ENCODE results near the gene NHSL1. TPM values are rescaled to one million over a fixed set of nuclear protein-coding genes. Genes with fewer than 3 reads are reported as not detected.

Gene NHSL1
- total RNA-seq, 1 experiment from 2014 or later, result 41.9 TPM

- TF ChIP-seq CTCF (IDR thresholded peaks at IDR 0.05; ENCODE audit: insufficient read depth in 1 of 2, low read depth in 1 of 2, low read length in 1 of 2, severe bottlenecking in 1 of 2, unreplicated experiment in 1 of 2), result no peak
- Mint-ChIP-seq H3K36me3 (ENCODE audit: insufficient read depth, unreplicated experiment) (peaks cover 44% of the 10 kb centered on the region), H3K27me3 (ENCODE audit: insufficient read depth, unreplicated experiment) (no peaks in the 10 kb centered on the region), H3K27ac (ENCODE audit: unreplicated experiment) (no peak overlapping the region), H3K4me3 (ENCODE audit: unreplicated experiment) (no peak overlapping the region), H3K9me3 (ENCODE audit: unreplicated experiment) (peaks cover 11% of the 10 kb centered on the region), H3K4me1 (ENCODE audit: low read depth, unreplicated experiment) (peaks cover 21% of the 10 kb centered on the region)
- no TSS peak for BruUV-seq (replicated peaks)
- Histone ChIP-seq H3K27me3 (replicated peaks; ENCODE audit: control insufficient read depth, insufficient read depth, low read length) (no peaks in the 10 kb centered on the region), H3K9me3 (no peaks in the 10 kb centered on the region), H3K4me3 (ENCODE audit: low read depth, low read length) (no peak overlapping the region), H3K4me1 (peaks cover 17% of the 10 kb centered on the region; the same call in 1 of the 2 replicates), H3K36me3 (ENCODE audit: control insufficient read depth, insufficient read depth, low read length) (no peaks in the 10 kb centered on the region)
- ChIA-PET POLR2A (interaction anchor here (0.6 kb wide), 1 partner anchor 496 kb away, joined by 3 read pairs; no protein-coding TSS in a partner anchor), CTCF (no interaction called here)
- no peak for DNase-seq
- intact Hi-C loops (cut with micrococcal nuclease; ENCODE audit: unreplicated experiment), result no loop called here
Measured at GRCh38 chr6:138464085-138464484, 35.2 kb downstream of the NHSL1 start.

- H3K4me1 ChIP-seq, result no peaks in the 10 kb centered on the region
- no peaks in the 10 kb centered on the region for H3K36me3 ChIP-seq (ENCODE audit: control insufficient read depth, insufficient read depth, low read length)
- peaks cover 17% of the 10 kb centered on the region for H3K4me1 Mint-ChIP-seq (ENCODE audit: low read depth, unreplicated experiment)
- no peak overlapping the region for H3K4me3 ChIP-seq (ENCODE audit: low read depth, low read length)
- intact Hi-C loops (cut with micrococcal nuclease; ENCODE audit: unreplicated experiment), result no loop called here
- H3K27me3 ChIP-seq (replicated peaks; ENCODE audit: control insufficient read depth, insufficient read depth, low read length), result no peaks in the 10 kb centered on the region
- H3K9me3 ChIP-seq, result no peaks in the 10 kb centered on the region
- TF ChIP-seq CTCF (IDR thresholded peaks at IDR 0.05; ENCODE audit: insufficient read depth in 1 of 2, low read depth in 1 of 2, low read length in 1 of 2, severe bottlenecking in 1 of 2, unreplicated experiment in 1 of 2), result no peak
- CTCF ChIA-PET, result no interaction called here
- no TSS peak for BruUV-seq (replicated peaks)
- peaks cover 11% of the 10 kb centered on the region for H3K9me3 Mint-ChIP-seq (ENCODE audit: unreplicated experiment)
- no peak for DNase-seq
- no peaks in the 10 kb centered on the region for H3K27me3 Mint-ChIP-seq (ENCODE audit: insufficient read depth, unreplicated experiment)
- no peak overlapping the region for H3K27ac Mint-ChIP-seq (ENCODE audit: unreplicated experiment)
- POLR2A ChIA-PET, result no interaction called here
- no peak overlapping the region for H3K4me3 Mint-ChIP-seq (ENCODE audit: unreplicated experiment)
- peaks cover 57% of the 10 kb centered on the region for H3K36me3 Mint-ChIP-seq (ENCODE audit: insufficient read depth, unreplicated experiment)
Measured at GRCh38 chr6:138461647-138462046, 37.6 kb downstream of the NHSL1 start.

- TF ChIP-seq CTCF (IDR thresholded peaks at IDR 0.05; ENCODE audit: insufficient read depth in 1 of 2, low read depth in 1 of 2, low read length in 1 of 2, severe bottlenecking in 1 of 2, unreplicated experiment in 1 of 2), result no peak
Measured at GRCh38 chr6:138456401-138456790, 42.9 kb downstream of the NHSL1 start.

More at GRCh38 chr6:138456401-138456790, 42.9 kb downstream of the NHSL1 start:
- Mint-ChIP-seq H3K27me3 (ENCODE audit: insufficient read depth, unreplicated experiment) (no peaks in the 10 kb centered on the region), H3K36me3 (ENCODE audit: insufficient read depth, unreplicated experiment) (peaks cover 27% of the 10 kb centered on the region), H3K27ac (ENCODE audit: unreplicated experiment) (no peak overlapping the region), H3K9me3 (ENCODE audit: unreplicated experiment) (peaks cover 7% of the 10 kb centered on the region), H3K4me3 (ENCODE audit: unreplicated experiment) (no peak overlapping the region), H3K4me1 (ENCODE audit: low read depth, unreplicated experiment) (peaks cover 5% of the 10 kb centered on the region)
- H3K9me3 ChIP-seq, result no peaks in the 10 kb centered on the region; the same call in 1 of the 2 replicates
- no peaks in the 10 kb centered on the region for H3K36me3 ChIP-seq (ENCODE audit: control insufficient read depth, insufficient read depth, low read length)
- POLR2A ChIA-PET, result interaction anchor here (0.5 kb wide), 1 partner anchor 80 kb away, joined by 3 read pairs; no protein-coding TSS in a partner anchor
- DNase-seq, result no peak
- CTCF ChIA-PET, result no interaction called here
- intact Hi-C loops (cut with micrococcal nuclease; ENCODE audit: unreplicated experiment), result no loop called here
- BruUV-seq (replicated peaks), result no TSS peak
- 0 out of 2 replicates have a peak, but pooled peaks cover 4% of the 10 kb centered on the region for H3K4me1 ChIP-seq
- H3K27me3 ChIP-seq (replicated peaks; ENCODE audit: control insufficient read depth, insufficient read depth, low read length), result no peaks in the 10 kb centered on the region
- no peak overlapping the region for H3K4me3 ChIP-seq (ENCODE audit: low read depth, low read length)
